A549 (cell line): ENCODE results near the gene ING3. TPM values are rescaled to one million over a fixed set of nuclear protein-coding genes. Genes with fewer than 3 reads are reported as not detected.

Source experiments
- ATAC-seq, 2 experiments: fragments of 200-7000 bp in 1 of 2; fragments of >200 bp in 1 of 2; cut with Nextera tagmentation in 1 of 2; cut with Tn5 transposase in 1 of 2; 3 replicates each; pipeline versions ENCODE4 v1.8.0 to v1.9.1; 2018 to 2020; ENCODE audit warnings: mild to moderate bottlenecking in 1 of 2, moderate library complexity in 1 of 2
- CTCF ChIA-PET: fragments of 300-600 bp; sonication (Branson Sonifier 250); formaldehyde crosslinking; extraction: SDS; loops from one replicate; lab custom pipeline; 2021; ENCODE audit warnings: antibody characterized with exemption, inconsistent platforms; lab: Yijun Ruan, JAX
- POLR2A ChIA-PET: fragments of 350-600 bp; formaldehyde crosslinking; extraction: SDS; loops from one replicate; lab custom pipeline; 2021; ENCODE audit warnings: antibody characterized with exemption, inconsistent platforms; lab: Yijun Ruan, JAX
- DNase-seq, 2 experiments: peaks; one replicate each; pipeline versions ENCODE4 v3.0.0 to v3.0.0-alpha.2; 2011 to 2016; ENCODE audit warnings: low read depth in 1 of 2, low spot score in 1 of 2
- FAIRE-seq: peaks from 2 replicates; lab custom pipeline; 2011; peaks lifted over from hg19 to GRCh38; lab: Jason Lieb, UNC
- H3K27ac ChIP-seq, 2 experiments: fragments of >200 bp; sonication (Bioruptor Twin); formaldehyde crosslinking; 3 replicates each; pipeline ENCODE4 v1.5.1; 2016 to 2017
- H3K4me1 ChIP-seq: fragments of >200 bp; sonication (Bioruptor Twin); formaldehyde crosslinking; 3 replicates; pipeline ENCODE4 v1.6.1; 2016
- H3K4me2 ChIP-seq: fragments of >200 bp; sonication (Bioruptor Twin); formaldehyde crosslinking; 3 replicates; pipeline ENCODE4 v1.6.1; 2016
- H3K4me3 ChIP-seq: fragments of >200 bp; sonication (Bioruptor Twin); formaldehyde crosslinking; 3 replicates; pipeline ENCODE4 v1.5.1; 2016
- H3K9me3 ChIP-seq: fragments of >200 bp; sonication (Bioruptor Twin); formaldehyde crosslinking; 3 replicates; pipeline ENCODE4 v1.6.1; 2016
- CTCF ChIP-seq: fragments of >200 bp; sonication (Bioruptor Twin); formaldehyde crosslinking; IDR thresholded peaks from 3 replicates; pipeline ENCODE4 v1.5.1; 2016
- EHMT2 ChIP-seq: fragments of 200-600 bp; sonication (generic); IDR thresholded peaks from 2 replicates; pipeline ENCODE4 v1.6.1; 2016; ENCODE audit warnings: antibody characterized with exemption, low read depth, mild to moderate bottlenecking, moderate library complexity
- FOXS1 ChIP-seq: fragments of 250-450 bp; sonication (Bioruptor Pico); IDR thresholded peaks from 2 replicates; pipeline ENCODE4 v1.5.0; 2020; ENCODE audit warnings: mild to moderate bottlenecking, moderate library complexity
- GATA3 ChIP-seq: IDR thresholded peaks from 2 replicates; pipeline ENCODE4 v1.6.1; 2012; ENCODE audit warnings: borderline replicate concordance
- HEYL ChIP-seq: fragments of 250-450 bp; sonication (Bioruptor Pico); IDR thresholded peaks from 2 replicates; pipeline ENCODE4 v1.8.0; 2021; ENCODE audit warnings: mild to moderate bottlenecking, moderate library complexity
- HOXB13 ChIP-seq: fragments of 250-450 bp; sonication (Bioruptor Pico); IDR thresholded peaks from 2 replicates; pipeline ENCODE4 v1.5.0; 2020; ENCODE audit warnings: low read depth, mild to moderate bottlenecking, moderate library complexity
- KDM1A ChIP-seq: fragments of 200-600 bp; sonication (generic); IDR thresholded peaks from 2 replicates; pipeline ENCODE4 v1.6.1; 2016; ENCODE audit warnings: low read depth, mild to moderate bottlenecking
- KDM5A ChIP-seq: fragments of 200-600 bp; sonication (generic); IDR thresholded peaks from 2 replicates; pipeline ENCODE4 v1.6.1; 2016; ENCODE audit warnings: antibody characterized with exemption, mild to moderate bottlenecking
- MYC ChIP-seq: IDR thresholded peaks from 2 replicates; pipeline ENCODE4 v1.6.1; 2012; ENCODE audit warnings: mild to moderate bottlenecking, inconsistent platforms, low read length, improper control_type of control experiment, borderline replicate concordance
- NPAS2 ChIP-seq: fragments of 250-450 bp; sonication (Bioruptor Pico); IDR thresholded peaks from 2 replicates; pipeline ENCODE4 v1.8.0; 2022; ENCODE audit warnings: mild to moderate bottlenecking, moderate library complexity, borderline replicate concordance
- POLR2A ChIP-seq: IDR thresholded peaks from 2 replicates; pipeline ENCODE4 v1.6.1; 2012; ENCODE audit warnings: mild to moderate bottlenecking, low read length
- RAD21 ChIP-seq, 2 experiments: fragments of >200 bp in 1 of 2; sonication (Bioruptor Twin) in 1 of 2; formaldehyde crosslinking in 1 of 2; IDR thresholded peaks in 1 of 2; conservative IDR thresholded peaks in 1 of 2; 2 replicates in 1 of 2; 3 replicates in 1 of 2; pipeline ENCODE4 v1.6.1; 2012 to 2018; ENCODE audit warnings: inconsistent platforms in 1 of 2
- RARB ChIP-seq: fragments of 250-450 bp; sonication (Bioruptor Pico); IDR thresholded peaks from 2 replicates; pipeline ENCODE4 v1.8.0; 2021; ENCODE audit warnings: mild to moderate bottlenecking, moderate library complexity
- RFX5 ChIP-seq: fragments of 450-650 bp; IDR thresholded peaks from 2 replicates; pipeline ENCODE4 v1.7.1; 2014; ENCODE audit warnings: antibody characterized with exemption, mild to moderate bottlenecking, moderate library complexity
- RNF2 ChIP-seq: fragments of 200-600 bp; sonication (generic); IDR thresholded peaks from 2 replicates; pipeline ENCODE4 v1.6.1; 2016; ENCODE audit warnings: low read depth, mild to moderate bottlenecking, antibody characterized with exemption, moderate library complexity, borderline replicate concordance
- SMC3 ChIP-seq: fragments of >200 bp; sonication (Bioruptor Twin); formaldehyde crosslinking; IDR thresholded peaks from 3 replicates; pipeline ENCODE4 v1.6.1; 2018; ENCODE audit warnings: inconsistent platforms
- TFCP2L1 ChIP-seq: fragments of 250-450 bp; sonication (Bioruptor Pico); IDR thresholded peaks from 2 replicates; pipeline ENCODE4 v1.5.0; 2021; ENCODE audit warnings: mild to moderate bottlenecking
- ZSCAN20 ChIP-seq: fragments of 250-450 bp; sonication (Bioruptor Pico); IDR thresholded peaks from 2 replicates; pipeline ENCODE4 v1.8.0; 2022; ENCODE audit warnings: mild to moderate bottlenecking, moderate library complexity
- WGBS: methylation state at CpG from one replicate; pipeline ENCODE4 v1.1.6; 2017; ENCODE audit errors: missing lambda C conversion rate; 5-methylcytosine and 5-hydroxymethylcytosine counted together
- polyA plus RNA-seq, 4 experiments: library from polyadenylated mRNA; depleted of rRNA in 3 of 4; stranded (reverse); fragments of >200 nt; fragmentation: RNase III in 1 of 4; extraction: RNeasy Plus Mini Kit Qiagen cat#74134 plus additional on column Dnase treatment in 1 of 4; gene quantifications; 2 replicates in 3 of 4; 3 replicates in 1 of 4; pipeline ENCODE4 v1.2.3, GENCODE V29; 2011 to 2017
- TF ChIP-seq, protein P1 (sequence below): fragments of 200-600 bp; sonication (generic); IDR thresholded peaks from 2 replicates; pipeline ENCODE4 v1.6.1; 2016; ENCODE audit warnings: antibody characterized with exemption, mild to moderate bottlenecking, moderate library complexity
- TF ChIP-seq, protein P2 (sequence below): fragments of 150-350 bp; IDR thresholded peaks from 2 replicates; pipeline ENCODE4 v1.6.1; 2014; ENCODE audit warnings: low read depth, mild to moderate bottlenecking, low read length
- TF ChIP-seq, protein P3 (sequence below): fragments of 250-450 bp; sonication (Bioruptor Pico); IDR thresholded peaks from 2 replicates; pipeline ENCODE4 v1.5.0; 2021; ENCODE audit warnings: mild to moderate bottlenecking, moderate library complexity, borderline replicate concordance

Gene ING3
- polyA plus RNA-seq, 2 of the 4 experiments (the other 2 are of a cell fraction) = 5.6 to 11.3 TPM

DNA sequence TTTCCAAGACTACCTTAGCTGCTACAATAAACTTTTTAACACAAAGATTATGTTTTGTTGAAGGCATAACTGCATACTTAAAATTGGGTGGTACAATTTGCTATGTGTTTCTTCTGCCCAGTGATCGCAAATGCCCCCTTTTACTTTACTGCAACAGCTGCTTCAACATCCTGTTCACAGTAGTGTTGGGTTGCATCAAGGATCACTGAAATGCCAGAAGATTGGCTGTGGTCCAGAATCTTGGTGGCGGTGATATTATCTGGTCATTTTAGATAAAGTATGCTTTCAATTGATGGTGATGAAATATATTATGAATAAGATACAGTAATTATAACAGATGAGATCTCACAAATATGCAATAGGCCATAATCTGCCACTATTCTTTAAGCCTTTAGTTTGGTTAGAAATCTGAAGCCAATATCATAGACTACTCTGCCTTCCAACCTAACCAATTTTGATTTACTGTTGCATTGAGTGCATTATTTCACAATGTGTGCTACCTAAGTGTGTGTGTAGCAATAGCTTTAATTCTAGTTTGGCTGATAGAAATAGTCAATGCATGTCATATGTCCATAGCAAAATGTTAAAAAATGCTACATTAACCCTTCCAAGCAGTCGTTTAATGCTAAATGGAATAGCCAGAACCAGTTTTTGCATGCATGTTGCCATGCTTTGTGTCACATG lies 29.8 kb upstream of the ING3 start (continued):
- no peak for TF ChIP-seq CTCF
- no peak for TF ChIP-seq TFCP2L1 (CRISPR knock-in tag)
- no peak for TF ChIP-seq NPAS2 (CRISPR knock-in tag)
- no peak for TF ChIP-seq KDM1A

DNA sequence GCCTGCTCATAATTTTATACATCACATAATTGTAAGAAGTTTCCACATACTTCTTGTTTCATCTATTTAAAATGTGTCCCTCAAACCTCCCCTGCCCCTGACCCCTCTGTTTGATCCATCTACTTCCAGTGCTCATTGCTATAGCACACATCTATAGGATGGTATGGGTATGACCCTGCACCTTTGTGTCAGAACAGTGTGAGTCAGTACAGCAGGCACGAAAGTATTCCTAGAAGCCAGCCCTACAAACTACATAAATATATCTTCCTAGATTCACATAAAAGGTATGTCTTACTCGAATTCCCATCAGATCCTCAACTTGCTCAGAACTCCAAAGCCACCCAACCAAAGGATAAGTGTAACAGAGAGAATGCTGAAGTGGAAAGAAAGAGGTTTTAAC lies 25.7 kb upstream of the ING3 start:
- H3K27ac ChIP-seq = no peak overlapping the region
- CTCF ChIA-PET = no interaction called here
- 0% methylated on average over 2 of the region's 2 CpGs for WGBS
- no peak overlapping the region for H3K4me2 ChIP-seq
- ATAC-seq (no peak), FAIRE-seq (no peak), DNase-seq (no peak)
- no peaks in the 10 kb centered on the region for H3K9me3 ChIP-seq
- H3K4me3 ChIP-seq = no peak overlapping the region
- H3K4me1 ChIP-seq = no peaks in the 10 kb centered on the region
- TF ChIP-seq, protein P1, sequence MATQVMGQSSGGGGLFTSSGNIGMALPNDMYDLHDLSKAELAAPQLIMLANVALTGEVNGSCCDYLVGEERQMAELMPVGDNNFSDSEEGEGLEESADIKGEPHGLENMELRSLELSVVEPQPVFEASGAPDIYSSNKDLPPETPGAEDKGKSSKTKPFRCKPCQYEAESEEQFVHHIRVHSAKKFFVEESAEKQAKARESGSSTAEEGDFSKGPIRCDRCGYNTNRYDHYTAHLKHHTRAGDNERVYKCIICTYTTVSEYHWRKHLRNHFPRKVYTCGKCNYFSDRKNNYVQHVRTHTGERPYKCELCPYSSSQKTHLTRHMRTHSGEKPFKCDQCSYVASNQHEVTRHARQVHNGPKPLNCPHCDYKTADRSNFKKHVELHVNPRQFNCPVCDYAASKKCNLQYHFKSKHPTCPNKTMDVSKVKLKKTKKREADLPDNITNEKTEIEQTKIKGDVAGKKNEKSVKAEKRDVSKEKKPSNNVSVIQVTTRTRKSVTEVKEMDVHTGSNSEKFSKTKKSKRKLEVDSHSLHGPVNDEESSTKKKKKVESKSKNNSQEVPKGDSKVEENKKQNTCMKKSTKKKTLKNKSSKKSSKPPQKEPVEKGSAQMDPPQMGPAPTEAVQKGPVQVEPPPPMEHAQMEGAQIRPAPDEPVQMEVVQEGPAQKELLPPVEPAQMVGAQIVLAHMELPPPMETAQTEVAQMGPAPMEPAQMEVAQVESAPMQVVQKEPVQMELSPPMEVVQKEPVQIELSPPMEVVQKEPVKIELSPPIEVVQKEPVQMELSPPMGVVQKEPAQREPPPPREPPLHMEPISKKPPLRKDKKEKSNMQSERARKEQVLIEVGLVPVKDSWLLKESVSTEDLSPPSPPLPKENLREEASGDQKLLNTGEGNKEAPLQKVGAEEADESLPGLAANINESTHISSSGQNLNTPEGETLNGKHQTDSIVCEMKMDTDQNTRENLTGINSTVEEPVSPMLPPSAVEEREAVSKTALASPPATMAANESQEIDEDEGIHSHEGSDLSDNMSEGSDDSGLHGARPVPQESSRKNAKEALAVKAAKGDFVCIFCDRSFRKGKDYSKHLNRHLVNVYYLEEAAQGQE = no peak
- TF ChIP-seq POLR2A (no peak), RFX5 (no peak), FOXS1 (CRISPR knock-in tag) (no peak), TFCP2L1 (CRISPR knock-in tag) (no peak), GATA3 (no peak), RAD21 (conservative IDR thresholded peaks at IDR 0.05 in 1 of 2, IDR thresholded peaks at IDR 0.05 in 1 of 2) (no peak), MYC (no peak)
- TF ChIP-seq, protein P2, sequence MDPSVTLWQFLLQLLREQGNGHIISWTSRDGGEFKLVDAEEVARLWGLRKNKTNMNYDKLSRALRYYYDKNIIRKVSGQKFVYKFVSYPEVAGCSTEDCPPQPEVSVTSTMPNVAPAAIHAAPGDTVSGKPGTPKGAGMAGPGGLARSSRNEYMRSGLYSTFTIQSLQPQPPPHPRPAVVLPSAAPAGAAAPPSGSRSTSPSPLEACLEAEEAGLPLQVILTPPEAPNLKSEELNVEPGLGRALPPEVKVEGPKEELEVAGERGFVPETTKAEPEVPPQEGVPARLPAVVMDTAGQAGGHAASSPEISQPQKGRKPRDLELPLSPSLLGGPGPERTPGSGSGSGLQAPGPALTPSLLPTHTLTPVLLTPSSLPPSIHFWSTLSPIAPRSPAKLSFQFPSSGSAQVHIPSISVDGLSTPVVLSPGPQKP = no peak
- POLR2A ChIA-PET = no interaction called here

DNA sequence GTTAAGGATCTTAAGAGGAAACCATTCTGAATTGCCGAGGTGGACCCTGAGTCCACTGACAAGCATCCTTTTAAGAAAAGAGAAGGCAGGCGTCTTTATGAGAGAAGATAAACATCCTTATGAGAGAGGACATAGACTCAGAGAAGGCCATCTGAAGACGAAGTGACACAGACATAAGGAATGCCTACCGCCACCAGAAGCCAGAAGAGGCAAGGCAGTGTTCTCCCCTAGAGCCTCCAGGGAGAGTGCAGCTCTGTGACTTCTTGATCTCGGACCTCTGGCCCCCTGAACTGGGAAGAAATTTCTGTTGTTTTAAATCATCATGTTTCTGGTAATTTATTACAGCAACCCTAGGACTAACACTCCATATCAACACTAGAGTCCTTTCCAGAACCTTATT lies 25.2 kb upstream of the ING3 start:
- Histone ChIP-seq H3K4me3 (no peak overlapping the region), H3K27ac (no peak overlapping the region), H3K9me3 (no peaks in the 10 kb centered on the region), H3K4me1 (no peaks in the 10 kb centered on the region), H3K4me2 (no peak overlapping the region)
- WGBS = 18% methylated on average over 5 of the region's 5 CpGs
- POLR2A ChIA-PET = no interaction called here
- no peak for FAIRE-seq
- TF ChIP-seq RNF2 (no peak), HEYL (no peak), ZSCAN20 (no peak), SMC3 (no peak), HOXB13 (no peak), TFCP2L1 (CRISPR knock-in tag) (no peak), RAD21 (conservative IDR thresholded peaks at IDR 0.05 in 1 of 2, IDR thresholded peaks at IDR 0.05 in 1 of 2) (no peak), RARB (CRISPR knock-in tag) (no peak), EHMT2 (no peak), KDM1A (no peak), KDM5A (no peak)
- TF ChIP-seq, protein P3, sequence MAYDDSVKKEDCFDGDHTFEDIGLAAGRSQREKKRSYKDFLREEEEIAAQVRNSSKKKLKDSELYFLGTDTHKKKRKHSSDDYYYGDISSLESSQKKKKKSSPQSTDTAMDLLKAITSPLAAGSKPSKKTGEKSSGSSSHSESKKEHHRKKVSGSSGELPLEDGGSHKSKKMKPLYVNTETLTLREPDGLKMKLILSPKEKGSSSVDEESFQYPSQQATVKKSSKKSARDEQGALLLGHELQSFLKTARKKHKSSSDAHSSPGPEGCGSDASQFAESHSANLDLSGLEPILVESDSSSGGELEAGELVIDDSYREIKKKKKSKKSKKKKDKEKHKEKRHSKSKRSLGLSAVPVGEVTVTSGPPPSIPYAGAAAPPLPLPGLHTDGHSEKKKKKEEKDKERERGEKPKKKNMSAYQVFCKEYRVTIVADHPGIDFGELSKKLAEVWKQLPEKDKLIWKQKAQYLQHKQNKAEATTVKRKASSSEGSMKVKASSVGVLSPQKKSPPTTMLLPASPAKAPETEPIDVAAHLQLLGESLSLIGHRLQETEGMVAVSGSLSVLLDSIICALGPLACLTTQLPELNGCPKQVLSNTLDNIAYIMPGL = no peak
- CTCF ChIA-PET = no interaction called here
- DNase-seq = no peak
- no peak; a peak in 1 of 6 replicates for ATAC-seq
